GM18519 (cell line): ENCODE measurements around the gene SLC25A43.
A peak's percentile ranks its signal among the peaks of the same experiment; 100 is the strongest.
"Not testable (repeated sequence)": the region's sequence is repeated elsewhere in the genome, so short reads cannot be mapped to it uniquely, and the experiment has no call there.

Source experiments
- ATAC-seq: cut with Tn5 transposase; IDR thresholded peaks from one replicate; pipeline ENCODE4 v1.9.1; 2021; ENCODE audit warnings: mild to moderate bottlenecking, moderate library complexity; ENCODE audit not compliant: unreplicated experiment, low FRiP score

Gene SLC25A43

GRCh38 chrX:119466970-119467369, 67.8 kb downstream of the SLC25A43 start:
- no peak for ATAC-seq

- ATAC-seq: no peak
Measured at GRCh38 chrX:119467433-119467832, 68.3 kb downstream of the SLC25A43 start.

GRCh38 chrX:119467842-119468550, 68.9 kb downstream of the SLC25A43 start, which contains the start of gene SLC25A5:
Gene SLC25A5, plus strand, starts transcription at chrX:119468444. Its CDS starts 72 bp downstream, at chrX:119468516.
- peak; percentile 69 for ATAC-seq

- peak; percentile 58 for ATAC-seq
Measured at GRCh38 chrX:119468551-119469312, 69.6 kb downstream of the SLC25A43 start.

- no peak for ATAC-seq
Measured at GRCh38 chrX:119469313-119469635, 70.1 kb downstream of the SLC25A43 start.

GRCh38 chrX:119474615-119475388, 75.7 kb downstream of the SLC25A43 start:
- ATAC-seq: no peak

- ATAC-seq: no peak
Measured at GRCh38 chrX:119475389-119476101, 76.4 kb downstream of the SLC25A43 start.

- no peak for ATAC-seq
Measured at GRCh38 chrX:119477812-119478232, 78.7 kb downstream of the SLC25A43 start.

- ATAC-seq: no peak
Measured at GRCh38 chrX:119478504-119478903, 79.4 kb downstream of the SLC25A43 start.

- no peak for ATAC-seq
Measured at GRCh38 chrX:119479845-119480244, 80.7 kb downstream of the SLC25A43 start.

GRCh38 chrX:119481323-119481801, 82.2 kb downstream of the SLC25A43 start:
- ATAC-seq: no peak

GRCh38 chrX:119482041-119482440, 82.9 kb downstream of the SLC25A43 start:
- no peak for ATAC-seq

- peak; percentile 61 for ATAC-seq
Measured at GRCh38 chrX:119482481-119483480, 83.6 kb downstream of the SLC25A43 start.

- no peak for ATAC-seq
Measured at GRCh38 chrX:119486745-119487144, 87.6 kb downstream of the SLC25A43 start.

GRCh38 chrX:119487766-119488165, 88.6 kb downstream of the SLC25A43 start:
- ATAC-seq: not testable (repeated sequence)

- no peak for ATAC-seq
Measured at GRCh38 chrX:119488749-119489148, 89.6 kb downstream of the SLC25A43 start.

GRCh38 chrX:119489212-119490074, 90.3 kb downstream of the SLC25A43 start:
- ATAC-seq: no peak

- ATAC-seq: no peak
Measured at GRCh38 chrX:119492463-119492862, 93.3 kb downstream of the SLC25A43 start.
